ENCODE results near the gene TACC2. TPM values are rescaled to one million over a fixed set of nuclear protein-coding genes. Genes with fewer than 3 reads are reported as not detected.
"Not testable (repeated sequence)": the region's sequence is repeated elsewhere in the genome, so short reads cannot be mapped to it uniquely, and the experiment has no call there.

TACC2 gene
- total RNA-seq, 1 experiment from 2014 or later, result 89.0 TPM

DNA sequence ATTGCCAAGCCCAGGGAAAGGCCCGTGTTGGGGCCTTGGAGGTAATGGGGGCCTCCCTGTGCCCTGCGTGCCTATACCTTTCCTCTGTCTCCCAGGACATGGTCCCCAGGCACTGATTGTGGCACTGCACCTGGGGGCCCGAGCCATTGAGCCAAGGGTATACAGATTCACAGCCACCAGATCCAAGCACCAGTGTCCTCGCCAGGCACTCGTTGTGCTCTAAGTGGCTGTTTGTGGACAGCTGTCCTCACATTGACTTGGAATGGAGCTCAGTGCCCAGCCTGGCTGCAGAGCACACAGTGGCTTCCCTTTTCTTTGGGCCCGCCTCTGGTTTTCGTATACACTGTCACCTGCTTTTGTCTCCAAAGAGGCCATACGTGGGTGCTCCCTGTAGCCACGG lies 210.1 kb downstream of the TACC2 start:
- H3K27me3 Mint-ChIP-seq (ENCODE audit: insufficient read depth, unreplicated experiment), result no peaks in the 10 kb centered on the region
- intact Hi-C loops (cut with micrococcal nuclease), result no loop called here
- no peak overlapping the region for H3K27ac Mint-ChIP-seq (ENCODE audit: low read depth, unreplicated experiment)
- BruUV-seq (replicated peaks), result no TSS peak
- ChIA-PET CTCF (no interaction called here), POLR2A (interaction anchor here (0.8 to 1.6 kb wide), 4 partner anchors 9 to 706 kb away, joined by 3 to 4 read pairs (median 4); no protein-coding TSS in a partner anchor)
- peaks cover 71% of the 10 kb centered on the region for H3K36me3 Mint-ChIP-seq (ENCODE audit: insufficient read depth, unreplicated experiment)
- TF ChIP-seq, protein P1, sequence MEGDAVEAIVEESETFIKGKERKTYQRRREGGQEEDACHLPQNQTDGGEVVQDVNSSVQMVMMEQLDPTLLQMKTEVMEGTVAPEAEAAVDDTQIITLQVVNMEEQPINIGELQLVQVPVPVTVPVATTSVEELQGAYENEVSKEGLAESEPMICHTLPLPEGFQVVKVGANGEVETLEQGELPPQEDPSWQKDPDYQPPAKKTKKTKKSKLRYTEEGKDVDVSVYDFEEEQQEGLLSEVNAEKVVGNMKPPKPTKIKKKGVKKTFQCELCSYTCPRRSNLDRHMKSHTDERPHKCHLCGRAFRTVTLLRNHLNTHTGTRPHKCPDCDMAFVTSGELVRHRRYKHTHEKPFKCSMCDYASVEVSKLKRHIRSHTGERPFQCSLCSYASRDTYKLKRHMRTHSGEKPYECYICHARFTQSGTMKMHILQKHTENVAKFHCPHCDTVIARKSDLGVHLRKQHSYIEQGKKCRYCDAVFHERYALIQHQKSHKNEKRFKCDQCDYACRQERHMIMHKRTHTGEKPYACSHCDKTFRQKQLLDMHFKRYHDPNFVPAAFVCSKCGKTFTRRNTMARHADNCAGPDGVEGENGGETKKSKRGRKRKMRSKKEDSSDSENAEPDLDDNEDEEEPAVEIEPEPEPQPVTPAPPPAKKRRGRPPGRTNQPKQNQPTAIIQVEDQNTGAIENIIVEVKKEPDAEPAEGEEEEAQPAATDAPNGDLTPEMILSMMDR (IDR thresholded peaks at IDR 0.05; ENCODE audit: unreplicated experiment), result no peak
- DNase-seq (ENCODE audit: unreplicated experiment), result no peak
- no peak overlapping the region for H3K4me3 Mint-ChIP-seq (ENCODE audit: unreplicated experiment)
- H3K4me1 Mint-ChIP-seq (ENCODE audit: insufficient read depth, unreplicated experiment), result no peaks in the 10 kb centered on the region
- H3K9me3 Mint-ChIP-seq (ENCODE audit: unreplicated experiment), result no peaks in the 10 kb centered on the region

DNA sequence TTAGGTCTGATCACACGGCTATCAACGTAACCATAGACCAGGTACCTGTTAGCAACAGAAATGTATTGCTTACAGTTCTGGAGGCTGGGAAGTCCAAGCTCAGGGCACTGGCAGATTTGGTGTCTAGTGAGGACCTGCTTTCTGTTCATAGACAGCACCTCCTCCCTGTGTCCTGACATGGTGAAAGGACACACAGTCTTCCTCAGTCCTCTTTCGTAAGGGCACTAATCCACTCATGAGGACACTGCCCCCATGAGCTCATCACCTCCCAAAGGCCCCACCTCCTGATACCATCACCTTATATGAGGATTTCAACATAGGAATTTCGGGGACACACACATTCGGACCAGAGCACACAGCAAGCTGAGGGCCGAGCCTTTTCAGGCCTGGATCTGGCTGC lies 210.7 kb downstream of the TACC2 start:
- TF ChIP-seq, protein P1 (IDR thresholded peaks at IDR 0.05; ENCODE audit: unreplicated experiment), result no peak
- intact Hi-C loops (cut with micrococcal nuclease), result no loop called here
- peaks cover 71% of the 10 kb centered on the region for H3K36me3 Mint-ChIP-seq (ENCODE audit: insufficient read depth, unreplicated experiment)

DNA sequence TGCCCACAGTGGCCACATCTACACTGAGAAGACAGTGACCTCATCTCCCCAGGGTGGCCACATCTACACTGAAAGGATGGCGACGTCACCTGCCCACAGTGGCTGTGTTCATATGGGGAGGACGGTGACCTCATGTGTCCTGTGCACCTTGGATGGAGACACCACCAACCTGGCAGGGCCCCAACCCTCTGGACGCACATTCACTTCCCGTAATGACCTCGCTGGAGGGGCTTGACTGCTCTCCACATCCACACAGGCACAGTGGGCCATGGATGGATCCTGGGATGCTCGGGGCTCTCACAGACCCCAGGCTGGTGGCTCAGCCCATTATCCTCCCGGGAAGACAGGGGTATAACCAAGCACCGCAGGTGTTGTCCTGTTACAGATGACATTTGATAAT lies 212.4 kb downstream of the TACC2 start:
- H3K27me3 Mint-ChIP-seq (ENCODE audit: insufficient read depth, unreplicated experiment), result no peaks in the 10 kb centered on the region
- H3K27ac Mint-ChIP-seq (ENCODE audit: low read depth, unreplicated experiment), result no peak overlapping the region
- BruUV-seq (replicated peaks), result no TSS peak
- H3K4me1 Mint-ChIP-seq (ENCODE audit: insufficient read depth, unreplicated experiment), result no peaks in the 10 kb centered on the region
- CTCF ChIA-PET, result no interaction called here
- POLR2A ChIA-PET, result no interaction called here
- no peak overlapping the region for H3K4me3 Mint-ChIP-seq (ENCODE audit: unreplicated experiment)
- peaks cover 71% of the 10 kb centered on the region for H3K36me3 Mint-ChIP-seq (ENCODE audit: insufficient read depth, unreplicated experiment)
- DNase-seq (ENCODE audit: unreplicated experiment), result no peak
- intact Hi-C loops (cut with micrococcal nuclease), result no loop called here
- no peaks in the 10 kb centered on the region for H3K9me3 Mint-ChIP-seq (ENCODE audit: unreplicated experiment)
- TF ChIP-seq, protein P1 (IDR thresholded peaks at IDR 0.05; ENCODE audit: unreplicated experiment), result no peak

More for the DNA sequence above, 210.7 kb downstream of the TACC2 start:
- no peaks in the 10 kb centered on the region for H3K4me1 Mint-ChIP-seq (ENCODE audit: insufficient read depth, unreplicated experiment)
- H3K9me3 Mint-ChIP-seq (ENCODE audit: unreplicated experiment), result no peaks in the 10 kb centered on the region
- no peak for DNase-seq (ENCODE audit: unreplicated experiment)
- BruUV-seq (replicated peaks), result no TSS peak
- no peaks in the 10 kb centered on the region for H3K27me3 Mint-ChIP-seq (ENCODE audit: insufficient read depth, unreplicated experiment)
- CTCF ChIA-PET, result no interaction called here
- H3K27ac Mint-ChIP-seq (ENCODE audit: low read depth, unreplicated experiment), result no peak overlapping the region
- POLR2A ChIA-PET, result interaction anchor here (1.6 kb wide), 1 partner anchor 12 kb away, joined by 4 read pairs; no protein-coding TSS in a partner anchor
- H3K4me3 Mint-ChIP-seq (ENCODE audit: unreplicated experiment), result no peak overlapping the region

DNA sequence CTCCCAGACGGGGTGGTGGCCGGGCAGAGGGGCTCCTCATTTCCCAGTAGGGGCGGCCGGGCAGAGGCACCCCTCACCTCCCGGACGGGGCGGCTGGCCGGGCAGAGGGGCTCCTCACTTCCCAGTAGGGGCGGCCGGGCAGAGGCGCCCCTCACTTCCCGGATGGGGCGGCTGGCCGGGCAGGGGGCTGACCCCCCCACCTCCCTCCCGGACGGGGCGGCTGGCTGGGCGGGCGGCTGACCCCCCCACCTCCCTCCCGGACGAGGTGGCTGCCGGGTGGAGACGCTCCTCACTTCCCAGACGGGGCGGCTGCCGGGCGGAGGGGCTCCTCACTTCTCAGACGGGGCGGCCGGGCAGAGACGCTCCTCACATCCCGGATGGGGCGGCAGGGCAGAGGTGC lies 214.2 kb downstream of the TACC2 start:
- H3K9me3 Mint-ChIP-seq (ENCODE audit: unreplicated experiment); H3K27ac Mint-ChIP-seq (ENCODE audit: low read depth, unreplicated experiment); CTCF ChIA-PET; POLR2A ChIA-PET; BruUV-seq (replicated peaks); intact Hi-C loops (cut with micrococcal nuclease); H3K4me1 Mint-ChIP-seq (ENCODE audit: insufficient read depth, unreplicated experiment); H3K27me3 Mint-ChIP-seq (ENCODE audit: insufficient read depth, unreplicated experiment); H3K4me3 Mint-ChIP-seq (ENCODE audit: unreplicated experiment); DNase-seq (ENCODE audit: unreplicated experiment): not testable (repeated sequence)
- H3K36me3 Mint-ChIP-seq (ENCODE audit: insufficient read depth, unreplicated experiment), result peaks cover 66% of the 10 kb centered on the region

Data from MCF 10A (cell line).